Smooth muscle cell of the brain vasculature (primary cell): ENCODE measurements around the gene BCOR.

ENCODE experiments used
- DNase-seq: peaks from one replicate; pipeline ENCODE4 v3.0.0-alpha.2; 2012; ENCODE audit warnings: low read depth, low spot score

Gene BCOR

DNA sequence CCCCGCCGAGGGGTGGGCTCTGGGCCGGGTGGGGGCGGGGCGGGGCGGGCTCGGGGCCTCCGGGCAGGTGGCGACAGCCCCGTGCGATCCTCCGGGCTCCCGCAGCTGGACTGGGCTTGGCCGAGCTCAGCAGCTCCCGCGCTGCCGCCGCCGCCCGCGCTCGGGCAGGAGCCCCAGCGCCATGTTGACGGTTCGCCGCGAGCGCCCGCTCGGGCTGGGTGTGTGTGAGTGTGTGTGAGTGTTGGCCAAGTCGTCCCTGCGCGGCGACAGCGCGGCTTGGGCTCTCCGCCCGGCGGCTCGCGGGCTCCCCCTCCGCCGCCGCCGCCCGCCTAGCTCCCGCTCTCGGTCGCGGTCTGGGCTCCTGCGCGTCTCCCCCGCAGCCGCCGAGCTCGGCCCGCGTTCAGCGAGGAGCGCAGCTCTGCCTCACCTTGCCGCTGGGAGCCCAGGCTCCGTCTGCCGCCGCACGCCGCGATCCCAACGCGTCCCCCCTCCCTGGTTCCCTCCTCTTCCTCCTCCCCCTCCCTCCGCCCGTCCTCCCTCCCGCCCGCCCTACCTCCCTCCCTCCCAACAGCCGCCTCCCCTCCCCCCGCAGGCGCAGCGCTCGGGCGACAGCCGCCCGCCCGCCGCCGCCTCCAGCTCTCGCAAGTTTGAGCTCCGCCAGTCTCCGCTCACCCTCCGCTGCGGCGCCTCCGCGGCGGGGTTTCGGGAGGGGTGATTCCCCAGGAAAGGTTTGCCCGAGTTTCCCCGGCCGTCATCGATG is at the start of gene BCOR:
Gene BCOR (minus strand): TSS at position 455 of the 760 bp plus-strand sequence. CDS start 20,029 bp downstream, outside the sequence.
- DNase-seq: no peak

DNA sequence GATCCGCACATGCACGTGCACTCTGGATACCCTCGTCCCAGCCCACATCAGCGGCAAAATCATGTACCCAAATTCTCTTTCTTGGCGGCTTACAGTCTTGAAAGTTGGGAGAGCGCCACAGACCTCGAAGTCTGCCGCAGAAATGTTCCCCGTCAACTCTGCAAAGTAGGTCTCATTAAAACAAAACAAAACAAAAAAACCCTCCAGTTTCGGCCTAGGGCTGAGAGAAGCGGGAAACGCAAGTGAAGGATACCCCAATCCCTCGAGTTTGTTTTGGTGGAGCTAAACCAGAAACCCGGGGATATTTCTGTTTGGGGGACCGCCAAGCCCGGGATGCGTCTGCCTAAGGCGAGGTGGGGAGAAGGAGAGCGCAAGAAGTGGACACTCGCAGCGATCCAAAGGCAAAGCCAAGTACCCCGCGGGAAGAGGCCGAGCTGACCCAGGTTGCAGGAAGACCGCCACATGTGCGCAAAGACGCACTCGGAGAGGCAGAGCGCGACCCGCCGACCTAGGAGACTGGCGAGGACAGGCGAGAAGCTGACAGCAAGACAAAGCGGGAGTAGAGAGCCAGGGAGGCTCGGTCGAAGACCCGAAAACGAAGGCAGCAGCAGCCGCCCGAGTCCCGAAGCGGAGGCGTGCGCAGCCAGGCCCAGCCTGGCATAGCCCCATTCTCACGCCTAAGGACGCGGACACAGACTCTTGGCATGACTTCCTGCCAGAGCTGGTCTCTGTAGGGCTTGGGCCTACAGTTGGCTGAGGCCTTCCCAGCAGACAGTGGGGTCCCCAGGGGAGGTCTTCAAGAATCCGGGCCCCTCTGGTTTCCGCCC is 49.6 kb upstream of the BCOR start:
- no peak for DNase-seq

DNA sequence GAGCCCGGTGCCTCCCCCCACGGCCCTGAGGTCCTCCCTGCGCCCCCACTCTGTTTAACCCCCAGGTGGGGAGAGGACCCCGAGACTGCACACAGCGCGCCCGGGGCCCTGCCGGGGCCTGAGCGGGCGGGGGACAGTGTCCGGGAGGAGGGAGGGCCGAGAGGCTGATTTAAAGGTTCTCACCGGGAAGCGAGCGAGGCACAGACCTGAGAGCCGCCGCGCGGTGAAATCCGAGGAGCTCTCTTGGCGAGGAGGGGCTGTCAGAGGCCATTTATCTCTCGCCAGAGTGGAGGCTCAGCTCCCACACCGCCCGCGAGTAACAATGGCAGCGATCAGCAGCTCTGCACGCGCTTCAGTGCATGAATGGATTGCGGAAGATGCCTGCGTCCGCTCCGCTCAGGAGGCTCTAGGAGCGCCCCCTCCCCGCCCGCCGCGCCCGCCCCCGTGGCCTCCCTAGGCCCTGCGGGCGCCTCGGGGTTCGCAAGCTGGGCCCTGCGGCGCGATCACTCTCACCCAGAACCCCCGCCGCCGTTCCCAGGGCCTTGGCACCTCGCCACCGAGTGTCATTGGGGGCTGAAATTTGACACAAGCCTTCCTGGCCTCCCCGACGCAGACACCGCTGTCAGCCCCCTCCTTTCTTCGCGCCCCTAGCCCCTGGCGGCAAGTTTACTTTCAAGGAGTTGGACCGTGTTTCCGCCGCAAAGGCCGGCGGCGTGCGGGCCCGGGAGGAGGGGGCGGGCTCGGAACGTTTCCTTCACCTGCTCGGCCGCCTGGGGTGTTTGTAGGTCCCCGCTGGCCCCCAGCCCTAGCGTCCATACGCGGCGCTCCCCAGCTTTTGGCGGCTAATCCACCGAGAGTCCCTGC is 48.7 kb upstream of the BCOR start:
- no peak for DNase-seq

DNA sequence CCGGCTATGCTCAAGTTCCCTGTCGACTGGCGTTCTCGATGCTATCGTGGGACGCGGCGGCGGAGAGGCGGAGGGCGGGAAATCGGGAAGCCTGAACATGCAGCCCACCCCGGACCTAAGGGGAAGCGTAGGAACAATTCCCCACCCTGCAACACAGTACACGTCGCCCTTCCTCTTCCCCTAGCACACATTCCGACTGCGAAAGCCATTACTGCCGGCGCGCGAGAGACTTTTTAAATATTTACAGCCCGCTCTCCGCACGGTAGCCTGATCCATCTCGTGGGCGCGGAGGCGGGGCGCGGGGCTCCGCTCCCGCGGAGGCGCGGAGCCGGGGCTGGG is 48.1 kb upstream of the BCOR start:
- DNase-seq: no peak

DNA sequence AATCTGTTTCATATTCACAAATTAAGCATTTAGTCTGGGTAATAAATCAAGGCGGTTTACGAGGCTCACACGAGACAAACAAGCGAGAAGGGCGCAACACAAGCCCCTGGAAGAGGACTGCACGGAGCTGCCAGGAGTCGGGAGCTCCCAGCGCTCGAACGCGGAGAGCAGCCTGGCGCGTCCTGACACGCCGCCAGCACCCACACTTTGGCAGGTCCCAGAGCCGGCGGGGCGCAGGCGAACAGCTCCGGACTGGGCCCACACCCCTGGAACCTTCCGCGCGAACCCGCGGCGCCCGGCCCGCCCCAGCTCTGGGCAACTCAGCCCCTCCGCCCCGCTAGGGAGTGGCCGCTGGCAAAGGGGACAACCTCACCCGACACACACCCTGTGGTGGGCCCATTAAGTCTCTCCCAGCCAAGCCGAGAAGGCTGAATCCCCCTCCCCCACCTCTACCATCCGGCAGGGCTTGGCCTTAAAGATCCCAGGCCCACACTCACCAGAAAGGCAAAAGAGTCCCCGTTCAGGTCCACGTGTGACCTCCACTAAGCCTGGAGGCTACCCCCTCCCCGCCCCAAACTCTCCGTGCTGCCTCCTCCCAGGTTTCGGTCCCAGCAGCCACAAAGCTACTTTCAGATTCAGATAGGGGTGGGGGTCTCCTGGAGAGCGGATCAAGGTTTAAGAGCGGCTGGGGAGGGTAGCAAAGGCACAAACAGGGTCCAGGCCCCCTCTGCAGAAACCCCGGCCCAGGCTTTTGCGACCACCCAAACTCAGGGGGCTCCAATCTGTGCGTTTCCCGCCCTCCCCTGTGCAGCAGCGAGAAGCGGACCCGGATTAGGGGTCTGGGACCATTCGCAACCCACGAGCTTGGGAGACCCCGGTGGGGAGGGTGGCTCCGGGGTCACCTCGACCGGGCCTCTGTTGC is 47.5 kb upstream of the BCOR start:
- DNase-seq: no peak

DNA sequence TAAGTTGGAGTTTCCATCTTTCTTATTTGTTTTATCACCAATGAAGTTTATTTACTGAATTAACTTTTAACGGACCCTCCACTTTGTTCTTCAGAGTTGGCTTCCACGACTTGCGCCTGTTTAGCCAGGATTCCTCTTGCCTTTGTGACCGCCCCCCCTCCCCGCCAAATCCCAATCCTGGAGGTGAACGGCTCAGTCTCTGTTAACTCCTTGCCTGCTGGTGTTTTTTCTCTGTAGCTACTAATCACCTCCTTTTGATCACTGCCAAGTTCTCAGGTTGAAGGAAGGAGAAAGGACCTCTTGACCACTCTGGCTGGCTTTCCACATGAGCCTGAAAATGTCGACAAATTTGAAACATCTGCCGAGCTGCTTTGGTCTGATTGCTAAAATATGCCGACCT is 46.8 kb upstream of the BCOR start:
- no peak for DNase-seq

DNA sequence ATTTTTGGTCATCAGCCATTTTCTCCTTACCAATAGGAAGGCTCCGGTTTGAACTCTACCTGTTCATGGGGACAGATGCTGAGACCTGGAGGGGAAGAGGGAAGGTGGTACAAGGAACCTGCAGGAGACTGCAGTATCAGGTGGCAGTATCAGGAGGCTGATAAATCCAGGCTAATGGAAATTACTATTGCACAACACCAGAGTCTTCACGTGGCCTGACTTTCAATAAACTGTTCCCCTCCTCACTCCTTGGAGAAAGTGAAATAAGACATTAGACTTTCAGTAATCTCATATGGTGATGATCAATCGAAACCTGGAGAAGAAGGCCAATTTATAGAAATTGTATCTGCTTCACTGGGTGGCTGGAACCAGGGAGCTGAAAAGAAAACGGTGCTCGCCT is 46.2 kb upstream of the BCOR start:
- DNase-seq: no peak

DNA sequence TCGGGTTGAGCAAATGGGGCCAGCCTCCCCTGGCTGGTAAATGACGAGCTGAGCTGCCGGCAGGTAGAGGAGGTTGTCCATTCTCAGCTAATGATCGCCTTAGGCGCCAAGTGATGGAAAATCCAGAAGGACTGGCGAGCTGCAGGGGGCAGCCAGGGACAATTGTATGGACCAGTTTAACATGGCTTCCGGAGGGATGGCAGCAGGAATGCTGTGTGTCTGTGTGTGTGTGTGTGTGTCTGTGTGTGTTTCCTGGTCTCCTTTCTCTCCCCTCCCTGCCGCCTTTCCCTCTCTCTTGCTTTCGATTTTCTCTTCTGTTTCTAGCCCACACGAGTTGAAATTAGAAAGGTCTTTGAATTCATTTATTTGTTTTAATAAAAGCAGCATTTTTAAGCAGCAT is 45.2 kb upstream of the BCOR start:
- no peak for DNase-seq

DNA sequence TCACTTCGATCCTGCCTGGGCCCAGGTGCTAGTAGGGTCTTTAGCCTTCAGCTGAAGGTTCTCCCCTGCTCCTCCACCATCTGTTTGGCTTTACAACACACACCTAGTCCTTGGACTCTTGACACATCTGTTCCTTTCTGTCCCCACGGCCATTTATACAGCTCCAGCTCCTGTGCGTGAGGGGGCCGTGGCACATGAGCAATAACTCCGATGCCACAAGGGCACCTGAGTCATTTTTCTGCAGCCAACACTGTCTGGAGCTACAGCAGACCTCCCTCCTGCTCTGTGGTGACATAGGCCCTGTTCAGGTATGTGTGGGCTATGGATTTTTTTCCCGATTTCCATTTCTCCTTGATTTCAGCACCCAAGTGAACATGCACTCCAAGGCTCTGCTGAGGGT is 44.7 kb upstream of the BCOR start:
- DNase-seq: no peak

DNA sequence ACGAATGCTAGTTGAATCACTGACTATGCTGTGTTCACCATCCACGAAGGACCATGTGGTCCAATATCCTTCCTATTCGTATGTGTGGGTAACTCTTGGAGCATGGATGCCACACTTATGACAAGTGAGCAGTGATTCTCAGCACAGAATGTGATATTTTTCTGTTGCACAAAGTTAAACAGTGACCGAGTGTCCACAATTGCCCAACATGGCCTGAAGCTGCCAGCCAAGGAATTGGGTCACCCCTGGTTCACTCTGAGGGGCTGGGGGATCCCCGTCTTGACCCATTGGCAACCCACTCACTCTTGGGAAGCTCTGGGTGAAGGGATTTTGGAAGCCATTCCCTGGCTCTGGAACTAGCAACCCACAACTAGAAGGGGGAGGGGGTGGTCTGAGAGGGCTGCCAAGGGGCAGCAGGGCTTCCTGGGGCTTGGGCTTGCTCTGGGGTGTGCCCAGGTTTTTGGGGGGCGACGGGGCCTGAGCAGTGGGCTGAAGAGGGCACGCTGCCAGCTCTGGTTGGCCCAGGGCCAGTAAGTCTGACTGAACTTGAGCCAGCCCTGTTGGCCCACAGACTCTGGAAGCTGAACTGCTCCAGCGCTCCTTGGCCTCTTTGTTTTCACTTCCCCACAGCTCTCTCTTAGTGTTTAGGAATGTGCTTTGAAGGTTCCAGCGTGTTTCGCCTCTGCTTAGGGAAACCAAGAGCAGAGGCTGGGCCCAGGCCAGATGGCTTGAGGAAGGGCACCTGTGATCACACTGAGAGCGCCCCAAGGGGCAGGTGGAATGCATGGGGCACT is 43.1 kb upstream of the BCOR start:
- DNase-seq: peak; percentile 32

DNA sequence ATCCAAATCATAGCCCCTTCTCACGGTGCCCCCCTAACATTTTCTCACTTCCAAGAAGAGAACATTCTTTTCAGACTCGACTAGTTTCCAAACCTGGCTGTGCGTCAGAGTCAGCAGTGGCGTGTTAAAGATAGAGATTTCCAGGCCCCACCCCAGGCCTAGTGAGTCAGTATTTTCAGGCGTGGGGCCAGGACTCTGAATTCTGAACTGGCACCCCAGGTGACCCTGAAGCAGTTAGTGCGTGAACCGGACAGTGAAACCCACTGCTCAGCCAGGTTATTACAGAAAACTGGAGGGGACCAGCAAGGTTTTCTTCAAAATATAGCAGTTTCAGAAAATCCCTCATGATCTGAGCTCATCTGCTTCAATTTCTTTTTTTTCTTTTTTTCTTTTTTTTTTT is 35.0 kb upstream of the BCOR start:
- DNase-seq: no peak

DNA sequence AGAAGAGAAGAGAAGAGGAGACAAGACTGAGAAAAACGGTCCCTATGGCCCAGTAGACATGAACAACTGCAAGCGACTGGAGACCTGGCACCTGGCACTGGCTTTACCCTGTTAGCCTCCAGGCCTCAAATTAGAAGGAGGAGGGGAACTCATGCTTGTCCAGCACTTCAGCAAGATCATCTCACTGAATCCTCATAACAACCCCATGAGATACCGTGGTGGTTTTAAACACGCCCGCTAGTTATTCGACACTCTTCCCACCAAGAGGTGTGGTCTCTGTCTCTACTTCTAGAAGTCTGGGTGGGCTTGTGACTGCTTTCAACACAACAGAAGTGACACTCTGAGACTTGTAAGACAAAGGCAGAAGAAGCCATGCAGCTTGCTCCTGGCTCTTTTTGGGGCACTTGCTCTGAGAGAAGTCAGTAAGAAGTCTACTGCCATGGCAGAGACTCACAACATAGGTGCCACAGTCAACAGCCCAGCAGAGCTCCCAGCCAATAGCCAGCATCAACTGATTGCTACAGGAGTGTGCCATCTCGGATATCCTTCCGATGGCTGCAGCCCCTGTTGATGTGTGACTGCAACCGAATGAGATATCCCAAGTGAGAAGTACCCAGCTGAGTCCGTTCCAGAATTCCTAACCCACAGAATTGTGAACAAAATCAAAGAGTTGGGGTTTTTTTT is 34.0 kb upstream of the BCOR start:
- no peak for DNase-seq

DNA sequence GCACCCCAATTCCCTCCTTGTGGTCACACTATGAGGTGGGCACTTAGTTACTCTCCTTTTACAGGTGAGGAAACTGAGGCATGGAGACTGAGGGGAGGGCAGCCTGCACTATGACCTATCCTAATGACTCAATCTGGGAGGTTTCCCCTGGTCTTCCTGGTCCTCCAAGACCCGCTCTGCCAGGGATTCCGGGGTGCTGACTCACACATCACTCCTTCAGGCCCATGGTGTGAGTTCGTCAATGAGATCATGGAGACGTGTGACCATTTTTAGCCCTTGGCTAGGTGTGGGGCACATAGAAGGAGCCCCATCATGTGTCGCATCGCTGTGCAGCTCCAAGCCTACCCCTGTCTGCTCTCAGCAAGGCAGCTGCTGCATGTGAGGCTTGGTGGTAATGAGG is 32.4 kb upstream of the BCOR start:
- DNase-seq: no peak

DNA sequence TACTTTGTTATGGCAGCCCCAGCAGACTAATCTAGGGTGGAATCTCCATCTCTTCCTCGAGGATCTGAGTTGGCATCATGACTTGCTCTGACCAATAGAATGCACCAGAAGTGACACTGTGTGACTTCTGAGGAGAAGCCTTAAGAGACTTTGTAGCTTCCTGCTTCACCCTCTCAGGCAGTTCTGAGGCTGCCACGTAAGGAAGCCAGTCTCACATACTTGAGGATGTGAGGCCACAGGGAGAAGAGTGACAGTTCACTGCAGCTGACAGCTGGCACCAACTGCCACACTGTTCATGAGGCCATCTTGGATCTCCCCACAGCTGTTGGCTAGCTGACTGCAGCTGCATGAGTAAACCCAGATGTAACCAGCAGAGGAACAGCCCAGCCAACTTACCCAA is 29.3 kb upstream of the BCOR start:
- DNase-seq: no peak

DNA sequence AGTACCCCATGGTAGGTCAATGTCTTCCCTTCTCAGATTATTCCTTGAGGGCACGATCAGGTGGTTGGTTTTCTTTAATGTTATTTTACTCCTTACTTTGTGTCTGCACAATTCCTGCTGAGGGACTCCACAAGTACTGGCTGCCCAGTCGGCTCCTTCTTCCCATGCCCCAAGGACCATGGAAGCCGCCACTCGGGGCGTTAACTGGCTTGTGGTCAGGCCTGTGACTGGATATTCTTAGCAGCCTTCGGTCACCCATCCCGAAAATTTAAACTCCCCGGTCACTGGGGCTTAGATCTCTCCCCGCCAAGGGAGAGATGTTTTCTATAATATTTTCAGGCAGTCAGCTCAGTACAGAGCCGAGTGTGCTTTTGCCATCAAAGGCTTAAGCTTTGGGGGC is 24.7 kb upstream of the BCOR start:
- no peak for DNase-seq

DNA sequence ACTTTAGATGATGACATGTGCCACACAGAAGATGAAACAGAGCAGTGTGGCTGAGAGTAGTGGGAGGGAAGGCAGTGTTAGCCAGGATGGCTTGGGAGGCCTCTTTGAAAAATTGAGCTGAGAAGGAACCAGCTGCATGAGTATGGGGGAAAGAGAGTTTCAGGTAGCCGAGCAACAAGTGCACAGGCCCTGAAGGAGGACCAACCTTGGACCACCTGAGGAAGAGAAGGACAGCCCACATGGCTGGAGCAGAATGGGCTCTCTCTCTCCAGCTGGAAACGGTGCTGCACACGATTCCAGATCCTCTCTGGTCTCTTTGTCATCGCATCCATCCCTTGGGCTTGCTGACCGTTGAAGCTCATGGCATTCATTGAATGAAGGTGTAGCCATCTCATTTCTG is 23.9 kb upstream of the BCOR start:
- no peak for DNase-seq

DNA sequence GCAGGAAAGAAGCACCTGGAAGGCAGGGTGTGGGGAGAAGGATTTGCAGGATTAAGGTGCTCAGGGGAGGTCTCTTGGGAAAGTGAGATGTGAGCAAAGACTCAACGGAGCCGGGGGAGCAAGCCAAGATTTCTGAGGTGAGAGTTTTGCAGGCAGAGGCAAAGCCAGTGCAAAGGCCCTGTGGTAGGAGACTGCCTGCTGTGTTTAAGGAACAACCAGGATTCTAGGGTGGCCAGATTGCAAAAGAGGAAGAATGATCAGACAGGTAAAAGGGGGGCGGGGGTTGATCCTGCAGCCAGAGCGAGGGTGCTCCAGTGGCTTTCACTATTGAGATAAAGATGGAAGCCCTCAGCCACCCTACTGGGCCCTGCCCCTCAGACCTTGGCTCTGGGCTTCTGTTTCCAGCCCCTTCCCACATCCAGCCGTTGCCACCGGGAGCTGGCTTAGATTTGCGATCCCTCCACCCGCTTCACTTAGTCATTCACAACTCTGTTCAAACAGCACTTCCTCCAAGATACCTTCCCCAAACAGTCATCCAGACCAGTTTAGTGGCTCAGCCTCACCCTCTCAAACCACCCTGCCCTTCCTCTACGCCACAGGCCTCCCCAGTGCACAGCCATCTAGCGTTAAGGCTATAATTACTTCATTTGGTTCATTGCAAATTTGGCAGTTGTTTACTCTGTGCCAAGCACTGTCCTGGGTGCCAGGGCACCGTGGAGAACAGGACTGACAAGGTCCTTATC is 23.3 kb upstream of the BCOR start:
- DNase-seq: no peak

DNA sequence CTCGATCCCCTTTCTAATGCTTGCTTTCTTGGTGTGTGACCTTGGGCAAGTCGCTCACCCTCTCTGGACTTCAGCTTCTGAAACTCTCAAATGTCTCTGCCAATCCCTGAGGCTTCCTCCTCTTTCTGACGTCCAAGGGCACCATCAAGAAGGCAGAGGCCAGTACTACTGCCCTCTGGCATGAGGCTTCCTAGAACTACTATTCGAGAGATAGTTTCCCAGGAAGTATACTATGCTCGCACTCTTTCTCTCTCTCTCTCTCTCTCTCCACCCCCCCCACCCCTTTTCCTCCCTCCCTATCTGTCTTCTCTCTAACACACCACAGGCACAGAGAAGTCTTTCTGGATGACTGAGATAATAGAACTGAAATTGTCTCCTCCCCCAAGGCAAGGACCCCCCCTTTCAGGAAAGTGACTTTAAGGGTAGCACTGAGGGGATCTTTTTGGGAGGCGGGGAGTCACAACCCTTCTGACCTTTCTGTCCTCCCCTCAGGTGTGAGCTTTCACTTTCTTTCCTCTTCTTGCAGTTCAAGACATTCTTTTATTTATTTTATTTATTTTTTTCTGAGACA is 20.0 kb upstream of the BCOR start:
- no peak for DNase-seq

DNA sequence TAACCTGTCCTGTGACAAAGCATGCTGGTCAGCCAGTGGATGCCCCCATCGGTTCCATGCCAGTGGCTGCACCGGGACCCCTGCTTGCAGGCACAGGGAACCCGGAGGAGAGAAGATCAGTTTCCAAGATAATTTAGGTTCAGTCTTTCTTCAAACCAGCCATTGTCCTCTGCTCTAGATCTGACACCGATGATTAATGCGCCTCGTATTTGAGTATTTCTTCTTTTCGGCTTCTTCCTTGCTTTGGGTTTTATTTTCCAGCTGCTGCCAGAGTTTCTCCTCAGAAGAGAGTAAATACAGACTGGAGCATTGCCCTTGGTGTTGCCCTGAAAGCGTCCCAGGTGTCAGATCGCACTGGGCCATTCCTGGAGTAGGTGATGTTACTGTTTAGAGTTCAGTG is 19.2 kb upstream of the BCOR start:
- no peak for DNase-seq
